Mesendoderm (in vitro differentiated cells): ENCODE results near the gene JPT1.
A peak's percentile ranks its signal among the peaks of the same experiment; 100 is the strongest.
"Not testable (repeated sequence)": the region's sequence is repeated elsewhere in the genome, so short reads cannot be mapped to it uniquely, and the experiment has no call there.

Experiments used
- DNase-seq: peaks from one replicate; pipeline ENCODE4 v3.0.0; 2013
- H2AK5ac ChIP-seq: 2 replicates; pipeline ENCODE4 v1.6.1; 2013; ENCODE audit warnings: low read length, inconsistent platforms
- H2BK120ac ChIP-seq: 2 replicates; pipeline ENCODE4 v1.6.1; 2013; ENCODE audit warnings: low read depth, mild to moderate bottlenecking, low read length, moderate library complexity, mixed read lengths
- H2BK15ac ChIP-seq: replicated peaks from 2 replicates; pipeline ENCODE4 v1.6.1; 2013; ENCODE audit warnings: low read depth, mild to moderate bottlenecking, moderate library complexity
- H2BK5ac ChIP-seq: 2 replicates; pipeline ENCODE4 v1.6.1; 2013; ENCODE audit warnings: low read length, inconsistent platforms
- H3K18ac ChIP-seq: 2 replicates; pipeline ENCODE4 v1.6.1; 2013; ENCODE audit warnings: mild to moderate bottlenecking, low read length, mixed read lengths
- H3K23ac ChIP-seq: one replicate; pipeline ENCODE4 v1.6.1; 2013; ENCODE audit warnings: low read length
- H3K27ac ChIP-seq: 2 replicates; pipeline ENCODE4 v1.5.1; 2013; ENCODE audit warnings: low read depth, mild to moderate bottlenecking, inconsistent platforms, low read length, moderate library complexity
- H3K27me3 ChIP-seq: 2 replicates; pipeline ENCODE4 v1.6.1; 2013; ENCODE audit warnings: low read length, control low read depth, mild to moderate bottlenecking, inconsistent platforms; ENCODE audit not compliant: insufficient read depth, poor library complexity
- H3K36me3 ChIP-seq: 2 replicates; pipeline ENCODE4 v1.6.1; 2013; ENCODE audit warnings: low read length, inconsistent platforms; ENCODE audit not compliant: control insufficient read depth, insufficient read depth
- H3K4ac ChIP-seq: one replicate; pipeline ENCODE4 v1.6.1; 2013; ENCODE audit warnings: low read depth, mild to moderate bottlenecking, low read length, moderate library complexity
- H3K4me1 ChIP-seq: 2 replicates; pipeline ENCODE4 v1.6.1; 2013; ENCODE audit warnings: low read depth, low read length, inconsistent platforms; ENCODE audit not compliant: control insufficient read depth
- H3K4me2 ChIP-seq: 2 replicates; pipeline ENCODE4 v1.6.1; 2013; ENCODE audit warnings: low read length
- H3K4me3 ChIP-seq: 2 replicates; pipeline ENCODE4 v1.5.1; 2013; ENCODE audit warnings: mild to moderate bottlenecking, low read length
- H3K56ac ChIP-seq: one replicate; pipeline ENCODE4 v1.6.1; 2013; ENCODE audit warnings: low read length
- H3K79me1 ChIP-seq: 2 replicates; pipeline ENCODE4 v1.6.1; 2013; ENCODE audit warnings: low read length, inconsistent platforms
- H3K79me2 ChIP-seq: 2 replicates; pipeline ENCODE4 v1.6.1; 2013; ENCODE audit warnings: mild to moderate bottlenecking, low read length; ENCODE audit not compliant: control insufficient read depth, insufficient read depth
- H3K9ac ChIP-seq: 2 replicates; pipeline ENCODE4 v1.6.1; 2013; ENCODE audit warnings: low read length, inconsistent platforms
- H4K5ac ChIP-seq: one replicate; pipeline ENCODE4 v1.6.1; 2013; ENCODE audit warnings: low read length
- H4K8ac ChIP-seq: one replicate; pipeline ENCODE4 v1.6.1; 2013; ENCODE audit warnings: low read depth, mild to moderate bottlenecking, control low read depth, low read length, moderate library complexity
- WGBS: extraction: QIAGEN DNeasy Blood & Tissue Kit; methylation state at CpG from one replicate; pipeline ENCODE4 v1.1.7; 2013; ENCODE audit warnings: low lambda C conversion rate, missing lambda C conversion rate; ENCODE audit not compliant: insufficient coverage; ENCODE audit errors: extremely low coverage; 5-methylcytosine and 5-hydroxymethylcytosine counted together

The JPT1 gene

GRCh38 chr17:75130632-75131277 is 23.6 kb downstream of the JPT1 start:
- Histone ChIP-seq H3K23ac (no peak overlapping the region), H4K5ac (no peak overlapping the region), H3K79me1 (peaks cover 10% of the 10 kb centered on the region), H3K4me2 (peak overlapping the region; percentile 59), H2AK5ac (no peak overlapping the region), H3K36me3 (peaks cover 4% of the 10 kb centered on the region), H3K4me1 (peaks cover 1% of the 10 kb centered on the region), H3K18ac (peak overlapping the region; percentile 95), H3K79me2 (peaks cover 4% of the 10 kb centered on the region), H3K56ac (peak overlapping the region; percentile 90), H3K27ac (peak overlapping the region; percentile 96), H3K27me3 (no peaks in the 10 kb centered on the region), H2BK120ac (peak overlapping the region; percentile 56), H3K4ac (peak overlapping the region; percentile 82), H3K9ac (peak overlapping the region; percentile 88), H2BK15ac (no peak overlapping the region), H3K4me3 (peak overlapping the region; percentile 70), H4K8ac (no peak overlapping the region), H2BK5ac (no peak overlapping the region)
- no CpG with 5 or more reads among the region's 29 CpGs for WGBS
- DNase-seq = peak; percentile 91

GRCh38 chr17:75130059-75130631 is 24.2 kb downstream of the JPT1 start:
- no CpG with 5 or more reads among the region's 24 CpGs for WGBS
- Histone ChIP-seq H3K4me2 (peak overlapping the region; percentile 59), H3K79me1 (peaks cover 10% of the 10 kb centered on the region), H3K9ac (peak overlapping the region; percentile 88), H4K5ac (no peak overlapping the region), H2BK15ac (no peak overlapping the region), H3K4me1 (peaks cover 1% of the 10 kb centered on the region), H2BK5ac (no peak overlapping the region), H3K4ac (no peak overlapping the region), H3K18ac (no peak overlapping the region), H3K27ac (no peak overlapping the region), H3K36me3 (peaks cover 4% of the 10 kb centered on the region), H3K79me2 (peaks cover 4% of the 10 kb centered on the region), H2BK120ac (no peak overlapping the region), H3K4me3 (no peak overlapping the region), H3K56ac (peak overlapping the region; percentile 45), H3K27me3 (no peaks in the 10 kb centered on the region), H4K8ac (no peak overlapping the region), H3K23ac (no peak overlapping the region), H2AK5ac (no peak overlapping the region)
- DNase-seq = no peak

DNA sequence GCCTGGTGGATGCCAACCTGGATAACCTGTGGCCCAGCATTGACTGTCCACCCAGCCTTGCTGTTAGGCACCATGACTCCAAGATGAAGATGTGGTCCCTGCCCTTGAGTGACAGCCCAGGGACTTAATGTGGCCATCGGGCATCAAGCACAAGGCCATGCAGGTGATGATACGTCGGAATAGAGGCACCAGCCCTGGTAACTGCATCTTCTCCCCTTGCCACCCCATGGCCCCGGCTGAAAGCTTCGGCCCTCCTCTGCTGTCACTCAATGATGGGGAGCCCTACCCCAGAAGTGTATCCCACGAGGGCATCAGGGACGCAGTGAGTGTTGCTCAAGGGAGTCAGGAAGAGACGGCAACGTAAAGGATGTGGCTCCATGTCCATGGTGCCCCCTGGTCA is 24.7 kb downstream of the JPT1 start:
- H4K5ac ChIP-seq = no peak overlapping the region
- no peak overlapping the region for H3K56ac ChIP-seq
- H3K18ac ChIP-seq = no peak overlapping the region
- peaks cover 10% of the 10 kb centered on the region for H3K79me1 ChIP-seq
- no CpG with 5 or more reads among the region's 9 CpGs for WGBS
- no peak overlapping the region for H3K27ac ChIP-seq
- H2BK5ac ChIP-seq = no peak overlapping the region
- no peak overlapping the region for H3K9ac ChIP-seq
- H2AK5ac ChIP-seq = no peak overlapping the region
- H3K4me3 ChIP-seq = no peak overlapping the region
- peaks cover 1% of the 10 kb centered on the region for H3K4me1 ChIP-seq
- H3K23ac ChIP-seq = no peak overlapping the region
- no peak overlapping the region for H3K4me2 ChIP-seq
- H3K36me3 ChIP-seq = peaks cover 4% of the 10 kb centered on the region
- no peak overlapping the region for H3K4ac ChIP-seq
- no peak overlapping the region for H2BK15ac ChIP-seq
- peaks cover 4% of the 10 kb centered on the region for H3K79me2 ChIP-seq
- H4K8ac ChIP-seq = no peak overlapping the region
- DNase-seq = no peak
- H2BK120ac ChIP-seq = no peak overlapping the region
- no peaks in the 10 kb centered on the region for H3K27me3 ChIP-seq

- Histone ChIP-seq H4K8ac (no peak overlapping the region), H4K5ac (no peak overlapping the region), H3K23ac (no peak overlapping the region), H3K27ac (no peak overlapping the region), H2AK5ac (no peak overlapping the region), H3K79me2 (peaks cover 4% of the 10 kb centered on the region), H3K18ac (no peak overlapping the region), H3K4me3 (no peak overlapping the region), H2BK120ac (no peak overlapping the region), H3K4me2 (no peak overlapping the region), H2BK5ac (no peak overlapping the region), H3K4me1 (peaks cover 1% of the 10 kb centered on the region), H3K79me1 (peaks cover 10% of the 10 kb centered on the region), H3K56ac (no peak overlapping the region), H2BK15ac (no peak overlapping the region), H3K36me3 (peaks cover 4% of the 10 kb centered on the region), H3K9ac (no peak overlapping the region), H3K4ac (no peak overlapping the region), H3K27me3 (no peaks in the 10 kb centered on the region)
- WGBS = no CpG with 5 or more reads among the region's 33 CpGs
- DNase-seq = no peak
Observed at GRCh38 chr17:75128694-75129505, 25.4 kb downstream of the JPT1 start.

DNA sequence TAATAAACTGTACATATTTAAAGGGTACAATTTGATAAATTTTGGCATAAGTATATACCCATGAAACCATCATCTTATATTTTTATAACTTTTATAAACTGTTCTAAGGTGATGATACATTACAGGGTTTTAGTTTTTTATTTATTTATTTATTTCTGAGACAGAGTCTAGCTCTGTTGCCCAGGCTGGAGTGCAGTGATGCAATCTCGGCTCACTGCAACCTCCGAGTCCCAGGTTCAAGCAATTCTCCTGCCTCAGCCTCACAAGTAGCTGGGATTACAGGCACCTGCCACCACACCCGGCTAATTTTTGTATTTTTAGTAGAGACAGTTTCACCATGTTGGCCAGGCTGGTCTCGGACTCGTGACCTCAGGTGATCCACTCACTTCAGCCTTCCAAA is 26.4 kb downstream of the JPT1 start:
- not testable (repeated sequence) for H3K23ac ChIP-seq, H3K4me2 ChIP-seq, H2BK5ac ChIP-seq, H3K36me3 ChIP-seq, H3K56ac ChIP-seq, H3K4me1 ChIP-seq, H2BK120ac ChIP-seq, H3K9ac ChIP-seq, H2BK15ac ChIP-seq, H3K79me2 ChIP-seq, H4K8ac ChIP-seq, H3K27ac ChIP-seq, DNase-seq, H3K4me3 ChIP-seq, H4K5ac ChIP-seq, H3K18ac ChIP-seq, H3K27me3 ChIP-seq, H3K4ac ChIP-seq, H3K79me1 ChIP-seq, H2AK5ac ChIP-seq
- no CpG with 5 or more reads among the region's 5 CpGs for WGBS
